Fibroblast of mammary gland (primary cell): ENCODE data around the gene HTR2A.
A peak's percentile ranks its signal among the peaks of the same experiment; 100 is the strongest.

ENCODE experiments used
- DNase-seq: peaks from one replicate; pipeline ENCODE4 v3.0.0-alpha.2; 2010; ENCODE audit warnings: low read depth
- H3K4me3 ChIP-seq: 2 replicates; pipeline ENCODE4 v1.5.1; 2011; ENCODE audit warnings: low read depth, mild to moderate bottlenecking, low read length, moderate library complexity; ENCODE audit not compliant: control insufficient read depth
- CTCF ChIP-seq: conservative IDR thresholded peaks from 2 replicates; pipeline ENCODE4 v1.5.1; 2011; ENCODE audit warnings: low read depth, low read length, inconsistent platforms; ENCODE audit not compliant: control insufficient read depth, insufficient read depth

Gene HTR2A

GRCh38 chr13:46899801-46900200, 2.9 kb upstream of the HTR2A start:
- no peak for TF ChIP-seq CTCF
- H3K4me3 ChIP-seq: no peak overlapping the region
- no peak for DNase-seq

- no peak for TF ChIP-seq CTCF
- no peak for DNase-seq
- H3K4me3 ChIP-seq: no peak overlapping the region
These were observed 1.5 kb downstream of the HTR2A start for GRCh38 chr13:46895381-46895780.

DNA sequence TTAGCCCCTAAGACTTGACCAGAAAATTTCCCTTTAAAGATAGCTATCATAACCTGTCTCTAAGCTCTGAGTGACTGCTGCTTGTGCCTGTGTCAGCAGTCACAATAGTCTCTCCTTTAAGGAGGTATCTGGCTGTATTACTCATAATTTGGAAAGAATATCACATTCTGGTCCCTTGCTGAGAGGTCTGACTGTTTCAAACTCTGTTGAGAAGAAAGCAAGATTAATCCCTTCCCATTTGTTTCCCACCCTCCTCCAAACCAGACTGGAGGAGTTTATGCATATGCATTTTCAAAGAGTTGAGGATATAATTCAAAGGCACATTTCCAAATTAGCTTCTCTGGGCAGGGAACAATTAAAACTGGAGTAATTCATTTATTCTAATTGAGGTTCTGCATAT, 2.3 kb downstream of the HTR2A start:
- peak overlapping the region; percentile 63 for H3K4me3 ChIP-seq

DNA sequence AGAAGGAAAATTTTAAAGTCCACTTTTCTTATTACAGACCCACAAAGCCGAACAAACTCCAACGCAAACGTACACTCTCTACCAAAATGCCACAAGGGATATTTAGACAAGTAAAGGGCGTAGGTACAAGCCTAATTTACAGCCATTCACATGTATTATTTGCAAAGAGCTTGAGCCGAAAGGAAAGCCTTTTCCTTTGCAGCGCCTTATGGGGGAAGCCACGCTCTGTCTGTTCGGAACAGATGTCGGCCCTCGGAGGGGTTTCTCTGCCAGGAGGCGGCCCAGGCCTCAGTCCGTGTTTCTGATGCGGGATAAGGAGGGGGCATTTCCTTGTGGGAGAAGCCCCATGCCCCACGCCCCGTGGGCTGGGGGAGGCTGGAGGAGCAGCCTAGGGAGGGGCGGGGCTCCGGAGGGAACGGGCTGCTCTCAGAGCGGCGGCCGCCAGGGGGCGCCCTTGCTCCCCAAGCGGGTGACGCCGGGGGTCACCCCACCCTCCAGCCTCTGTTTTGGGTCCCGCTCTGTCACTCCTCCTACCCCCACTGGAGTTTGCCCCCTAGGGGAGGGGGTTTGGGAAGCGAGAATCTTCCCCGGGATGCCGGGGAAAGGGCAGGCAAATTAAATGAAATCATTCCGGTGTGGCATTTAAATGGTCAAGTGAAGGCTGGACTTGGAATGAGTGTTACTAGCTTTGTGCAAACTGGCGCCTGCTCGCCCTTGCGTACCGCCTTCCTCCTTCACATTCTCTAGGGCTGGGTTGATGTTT, 2.9 kb downstream of the HTR2A start:
- peak overlapping the region; percentile 63 for H3K4me3 ChIP-seq
- DNase-seq: peak; percentile 55
- peak; percentile 69 for TF ChIP-seq CTCF

More for the DNA sequence above, 2.3 kb downstream of the HTR2A start:
- no peak for TF ChIP-seq CTCF
- DNase-seq: peak; percentile 60

DNA sequence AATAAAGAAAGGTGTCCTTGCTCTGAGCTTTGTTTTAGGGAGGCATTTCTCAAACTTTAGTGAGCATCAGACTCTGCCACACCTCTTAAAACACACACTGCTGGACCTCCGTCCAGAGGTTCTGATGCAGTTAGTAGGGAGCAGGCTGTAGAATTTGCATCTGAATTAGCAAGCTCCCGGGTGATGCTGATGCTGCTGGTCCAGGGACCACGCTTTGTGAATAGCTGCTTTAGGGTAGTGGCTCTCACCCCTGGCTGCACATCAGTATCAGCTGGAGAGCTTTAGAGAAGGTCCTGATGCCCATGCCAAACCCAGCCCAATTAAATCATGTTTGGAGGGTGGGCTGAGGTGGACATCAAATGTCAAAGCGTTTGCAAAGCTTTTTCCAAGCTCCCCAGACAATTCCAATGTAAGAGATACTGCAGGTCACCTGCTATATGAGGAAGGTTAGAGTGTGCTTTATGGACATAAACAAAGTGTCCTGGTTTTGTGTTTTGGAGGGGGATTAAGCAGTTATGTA, 3.6 kb downstream of the HTR2A start:
- DNase-seq: no peak
- H3K4me3 ChIP-seq: no peak overlapping the region
- TF ChIP-seq CTCF: no peak

- H3K4me3 ChIP-seq: no peak overlapping the region
- DNase-seq: peak; percentile 58
- no peak for TF ChIP-seq CTCF
These were observed 11.8 kb downstream of the HTR2A start for GRCh38 chr13:46885018-46885417.
